Measurements from ENCODE around the gene STK32C.
"Not testable (repeated sequence)": the region's sequence is repeated elsewhere in the genome, so short reads cannot be mapped to it uniquely, and the experiment has no call there.

Gene STK32C

DNA sequence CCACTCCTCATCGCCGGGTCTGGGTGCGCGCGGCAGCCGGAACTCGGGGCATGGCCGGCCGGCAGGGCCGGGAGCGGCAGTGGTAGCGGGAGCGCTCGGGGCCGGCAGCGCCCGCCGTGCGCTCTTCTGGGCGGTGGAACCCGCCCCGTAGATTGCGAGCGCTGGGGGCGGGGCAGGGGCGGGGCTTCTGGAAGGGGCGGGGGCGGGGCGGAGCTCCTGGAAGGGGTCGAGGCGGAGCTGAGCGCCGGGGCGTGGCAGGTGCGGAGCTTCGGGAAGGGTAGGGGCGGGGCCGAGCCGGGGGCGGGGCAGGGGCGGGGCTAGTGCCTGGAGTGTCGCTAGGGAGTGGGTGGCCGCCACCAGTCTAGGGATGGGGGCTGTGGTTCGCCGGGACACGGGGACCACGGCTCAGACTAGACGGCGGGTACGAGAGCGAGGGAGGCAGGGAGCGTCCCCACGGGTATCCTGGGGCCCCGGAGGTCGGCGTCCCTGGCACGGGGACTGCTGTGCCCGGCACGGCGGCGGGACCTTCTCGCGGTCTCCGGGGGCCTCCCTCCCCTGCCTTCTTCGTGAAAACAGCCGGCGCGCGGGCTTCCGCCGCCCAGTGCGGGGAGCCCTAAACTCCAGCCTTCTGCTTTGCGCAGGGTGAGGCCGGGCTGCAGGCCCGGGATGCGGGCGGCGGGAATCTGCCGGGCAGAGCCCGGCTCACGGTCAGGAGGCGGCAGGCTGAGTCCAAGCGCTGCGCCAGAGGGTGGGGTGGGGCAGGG lies at the start of gene STK32C:
Gene STK32C (minus strand): TSS at position 128 of the 764 bp plus-strand sequence. CDS start 117 bp downstream, at position 11.
- DNase-seq, result peak; percentile 89

DNA sequence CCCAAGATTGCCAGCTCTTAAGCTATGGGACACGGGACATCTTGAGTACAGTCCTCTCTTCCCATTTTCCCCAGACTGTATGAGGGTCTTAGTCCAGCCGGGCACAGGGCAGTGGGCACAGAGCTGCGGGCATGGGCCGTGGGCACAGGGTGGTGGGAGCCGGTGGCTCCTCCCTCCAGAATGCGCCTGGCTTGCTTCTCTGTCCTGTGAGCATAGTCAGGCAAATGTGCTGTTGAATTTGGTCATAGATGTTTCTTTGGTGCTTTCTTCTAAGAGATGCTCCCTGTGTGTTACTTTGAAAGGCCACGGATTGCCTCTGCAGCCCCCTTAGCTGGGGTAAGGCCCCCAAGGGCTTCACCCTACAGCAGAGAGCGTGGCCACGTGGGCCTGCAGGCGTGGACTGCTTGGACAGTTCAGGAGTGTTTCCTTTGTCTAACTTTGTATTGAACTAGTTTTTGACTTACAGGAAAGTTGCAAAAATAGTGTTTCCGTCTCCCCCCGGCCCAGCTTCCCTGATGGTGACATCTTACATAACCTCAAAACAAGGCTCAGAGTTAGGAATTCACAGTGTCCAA lies 49.0 kb upstream of the STK32C start:
- DNase-seq, result no peak

DNA sequence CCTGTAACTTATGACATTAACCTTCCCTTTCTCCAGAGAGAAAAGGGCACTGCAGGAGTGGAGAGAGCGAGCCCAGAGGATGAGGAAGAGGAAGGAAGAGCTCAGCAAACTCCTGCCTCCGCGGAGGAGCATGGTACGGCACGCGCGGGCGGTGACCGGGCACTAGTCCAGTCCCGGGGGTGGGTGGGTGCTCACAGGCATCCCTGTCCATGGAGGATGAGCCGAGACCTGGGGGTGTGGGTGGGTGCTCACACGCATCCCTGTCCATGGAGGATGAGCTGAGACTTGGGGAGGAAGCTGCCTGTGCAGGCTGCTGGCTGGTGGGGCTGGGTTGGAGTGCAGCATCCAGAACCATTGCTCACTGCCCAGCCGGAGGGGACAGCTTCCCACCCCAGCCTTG lies 48.0 kb upstream of the STK32C start:
- DNase-seq, result no peak

DNA sequence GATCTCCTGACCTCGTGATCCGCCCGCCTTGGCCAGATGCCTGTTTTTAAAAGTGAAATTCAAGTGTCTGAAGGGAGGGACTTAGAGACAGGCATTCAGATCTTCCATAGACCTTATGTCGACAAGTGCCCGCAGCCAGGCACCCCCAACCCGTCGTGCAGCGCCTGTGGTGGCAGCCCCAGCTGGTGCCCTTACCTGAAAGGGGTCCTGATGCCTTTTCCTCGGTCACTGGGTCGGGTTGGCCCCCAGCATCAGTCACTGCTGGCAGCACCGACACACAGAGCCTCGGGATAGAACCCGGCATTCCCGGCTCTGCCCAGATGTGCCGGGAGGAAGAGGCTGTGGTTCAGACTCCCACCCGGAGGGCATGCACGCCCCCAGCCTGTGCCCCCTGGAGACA lies 47.5 kb upstream of the STK32C start:
- no peak for DNase-seq

DNA sequence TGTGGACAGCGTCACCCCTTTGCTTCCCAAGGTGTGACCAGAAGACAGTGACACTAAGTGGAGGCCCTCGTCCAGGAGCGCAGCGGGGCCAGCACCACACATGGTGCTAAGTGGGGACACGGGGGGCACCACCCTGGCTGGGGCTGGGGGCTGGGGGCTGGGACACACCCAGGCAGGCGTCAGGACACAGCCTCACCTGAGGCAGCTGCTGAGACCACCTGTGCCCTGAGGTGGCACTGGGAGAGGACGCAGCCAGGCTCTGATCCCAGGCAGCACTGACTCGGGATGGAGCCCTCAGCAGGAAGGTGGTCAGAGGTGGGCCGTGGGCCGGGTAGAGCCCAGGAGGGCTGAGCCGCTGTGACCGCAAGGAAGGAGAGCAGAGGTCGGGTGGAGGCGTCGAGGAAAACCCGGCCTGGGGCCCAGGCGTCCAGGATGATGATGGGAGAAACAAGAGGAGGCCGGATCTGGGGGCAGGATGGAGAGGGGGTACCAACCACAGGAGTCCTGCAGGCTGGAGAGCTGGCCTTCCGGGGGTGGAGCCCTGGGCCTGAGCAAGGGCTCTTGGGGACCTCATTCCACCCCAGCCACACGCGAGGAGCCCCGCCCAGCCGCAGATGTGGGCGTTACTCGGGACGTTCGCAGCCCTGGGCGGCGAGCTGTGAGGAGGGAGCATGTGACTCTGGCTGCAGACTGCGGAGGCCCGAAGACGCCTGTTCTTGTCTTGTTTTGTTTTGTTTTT lies 46.8 kb upstream of the STK32C start:
- no peak for DNase-seq

DNA sequence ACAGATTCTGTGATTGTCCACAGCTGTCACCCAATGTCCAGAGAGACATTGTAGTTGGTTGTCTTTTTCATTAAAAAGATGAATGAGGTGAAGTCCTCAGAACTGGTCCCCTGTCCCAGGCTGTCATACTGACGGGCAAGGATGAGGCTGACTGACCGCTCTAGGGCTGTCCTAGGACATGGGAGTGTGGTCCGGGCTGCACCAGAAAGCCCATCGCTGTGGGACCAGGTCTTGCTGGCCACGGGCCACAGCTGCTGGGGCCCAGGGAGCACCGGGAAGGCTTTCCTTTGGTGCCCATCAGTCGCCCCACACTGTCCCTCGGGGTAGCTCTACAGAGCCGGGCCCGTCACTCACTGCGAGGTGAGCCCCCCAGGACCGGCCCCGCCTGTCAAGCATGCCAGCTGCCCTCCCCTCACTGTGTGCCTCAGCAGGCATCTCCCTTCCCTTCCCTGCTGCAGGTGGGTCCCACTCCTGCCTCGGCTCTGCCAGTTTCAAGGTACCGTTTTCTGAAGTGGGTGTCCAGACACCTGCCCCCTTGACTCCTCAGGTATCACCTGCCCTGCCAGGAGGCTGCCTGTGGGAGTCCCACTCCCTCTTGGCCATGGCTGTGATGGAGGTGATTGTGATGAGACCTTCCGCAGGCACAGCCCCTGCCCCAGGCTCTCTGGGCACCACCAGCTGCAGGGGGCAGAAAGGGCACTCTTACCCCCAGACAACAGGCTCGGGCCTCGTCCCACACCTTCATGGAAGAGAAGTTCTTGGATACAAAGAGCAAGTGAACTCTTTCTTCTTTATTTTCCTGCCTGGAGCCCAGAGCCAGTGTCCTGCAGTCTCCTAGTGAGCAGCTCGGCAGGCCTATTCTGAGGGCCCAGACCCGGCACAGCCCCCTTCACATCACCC lies 46.0 kb upstream of the STK32C start:
- no peak for DNase-seq

DNA sequence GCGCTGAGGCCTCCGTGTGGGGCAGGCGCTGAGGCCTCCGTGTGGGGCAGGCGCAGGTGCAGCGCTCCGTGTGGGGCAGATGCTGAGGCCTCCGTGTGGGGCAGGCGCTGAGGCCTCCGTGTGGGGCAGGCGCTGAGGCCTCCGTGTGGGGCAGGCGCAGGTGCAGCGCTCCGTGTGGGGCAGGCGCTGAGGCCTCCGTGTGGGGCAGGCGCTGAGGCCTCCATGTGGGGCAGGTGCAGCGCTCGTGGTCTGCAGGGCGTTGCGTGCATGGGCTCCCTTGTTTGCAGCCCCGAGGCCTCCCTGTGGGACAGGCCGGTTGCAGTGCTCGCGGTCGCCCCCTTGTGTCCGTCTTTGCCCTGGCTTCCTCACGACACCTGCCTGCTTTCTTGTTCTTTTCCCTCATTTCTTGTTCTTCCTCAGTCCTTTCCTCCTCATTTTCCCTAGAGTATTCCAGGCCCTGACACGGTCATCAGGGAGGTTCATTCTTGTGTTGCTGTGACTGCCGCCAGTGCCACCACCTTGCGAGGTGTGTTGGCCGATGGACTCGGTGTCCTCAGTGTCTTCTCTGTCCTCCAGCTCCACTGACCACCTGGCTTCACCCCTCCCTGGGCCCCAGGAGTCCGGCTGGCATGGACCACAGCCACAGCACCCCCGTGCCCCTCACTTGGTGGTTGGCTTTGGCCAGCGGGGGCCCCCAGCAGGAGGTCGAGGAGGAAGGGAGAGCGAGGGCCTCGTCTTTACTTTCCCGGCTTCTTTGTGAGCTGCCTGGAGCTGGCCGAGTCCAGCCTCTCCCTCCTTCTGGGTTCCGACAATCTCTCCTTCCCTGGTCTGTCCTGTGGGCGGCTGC lies 44.9 kb upstream of the STK32C start:
- peak; percentile 29 for DNase-seq

DNA sequence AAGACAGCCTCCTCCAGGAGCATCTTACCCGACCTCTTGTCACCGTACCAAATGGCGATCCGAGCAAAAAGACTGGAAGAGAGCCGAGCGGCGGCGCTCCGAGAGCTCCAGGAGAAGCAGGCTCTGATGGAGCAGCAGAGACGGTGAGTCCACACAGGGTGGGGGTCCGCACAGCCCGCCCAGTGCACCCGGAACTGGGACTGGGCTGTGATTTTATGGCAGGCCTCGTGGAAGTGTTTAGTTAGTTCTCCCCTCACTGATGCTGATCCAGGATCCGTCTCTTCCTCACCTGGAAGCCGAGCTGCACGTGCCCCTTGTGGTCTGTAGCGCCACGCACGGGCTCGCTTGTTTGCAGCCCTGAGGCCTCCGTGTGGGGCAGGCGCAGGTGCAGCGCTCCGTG lies 43.9 kb upstream of the STK32C start:
- DNase-seq, result no peak

DNA sequence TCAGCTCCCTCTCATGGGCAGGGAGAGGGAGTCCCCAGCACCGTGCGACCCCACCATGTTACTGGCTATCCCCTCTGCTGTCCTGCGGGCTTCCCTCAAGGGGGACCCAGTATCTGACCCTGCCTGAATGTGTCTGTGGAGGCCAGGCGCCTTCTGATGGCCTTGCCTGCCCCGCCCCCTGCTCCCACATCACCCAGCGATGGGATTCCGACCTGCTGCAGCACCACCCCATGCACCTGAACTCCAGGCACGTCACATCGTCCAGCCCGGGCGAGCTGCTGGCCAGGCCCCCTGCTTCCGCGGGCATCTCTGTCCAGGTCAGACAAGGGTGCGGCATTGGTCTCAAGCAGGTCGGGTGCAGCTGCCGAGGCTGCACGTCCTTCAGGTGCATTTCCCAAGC lies 43.2 kb upstream of the STK32C start:
- no peak for DNase-seq

DNA sequence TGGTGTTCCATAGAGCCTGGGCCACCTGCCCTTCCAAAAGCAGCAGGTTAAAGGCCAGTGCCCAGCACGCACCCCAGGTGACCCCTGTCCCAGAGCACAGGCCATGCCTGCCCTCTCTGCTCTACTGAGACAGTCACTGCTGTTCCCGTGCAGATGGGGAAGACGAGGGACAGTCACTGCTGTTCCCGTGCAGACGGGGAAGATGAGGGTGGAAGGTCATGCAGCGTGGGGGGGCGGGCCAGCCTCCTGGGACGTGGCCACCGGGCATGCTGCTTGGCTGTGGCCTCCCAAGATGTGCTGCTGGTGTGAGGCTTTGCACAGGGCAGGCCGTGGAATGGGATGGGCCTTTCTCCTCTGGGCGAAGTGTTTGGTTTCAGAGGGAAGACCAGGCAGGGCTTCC lies 42.6 kb upstream of the STK32C start:
- no peak for DNase-seq

DNA sequence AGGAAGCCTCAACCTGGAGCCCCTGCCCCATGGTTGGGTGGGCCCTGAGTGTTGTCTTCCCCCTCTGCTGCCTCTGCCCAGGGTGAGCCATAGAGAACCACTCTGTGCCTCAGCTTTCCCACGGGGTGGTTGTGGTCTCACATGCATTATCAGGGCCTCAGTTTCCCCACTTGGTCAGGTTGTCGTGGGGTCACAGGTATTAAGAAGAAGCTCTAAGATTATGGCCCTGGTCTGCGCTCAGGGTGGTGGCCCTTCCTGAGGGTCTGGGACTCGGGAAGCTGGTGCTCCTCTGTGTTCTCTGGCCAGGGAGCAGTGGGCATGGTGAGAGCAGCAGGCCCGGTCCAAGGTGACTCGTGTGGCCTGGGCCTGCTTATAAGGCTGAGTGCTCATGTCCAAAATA lies 42.0 kb upstream of the STK32C start:
- no peak for DNase-seq

DNA sequence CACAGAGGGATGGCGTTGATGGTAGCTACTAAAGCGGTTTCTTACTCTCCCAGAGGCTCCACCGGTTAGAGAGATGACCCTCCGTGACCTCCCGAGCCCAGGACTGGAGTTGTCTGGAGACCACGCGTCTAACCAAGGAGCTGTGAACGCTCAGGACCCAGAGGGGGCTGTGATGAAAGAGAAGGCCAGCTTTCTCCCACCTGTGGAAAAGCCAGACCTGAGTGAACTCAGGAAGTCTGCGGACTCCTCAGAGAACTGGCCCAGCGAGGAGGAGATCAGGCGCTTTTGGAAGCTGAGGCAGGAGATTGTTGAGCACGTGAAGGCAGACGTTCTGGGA lies 40.1 kb upstream of the STK32C start:
- no peak for DNase-seq

DNA sequence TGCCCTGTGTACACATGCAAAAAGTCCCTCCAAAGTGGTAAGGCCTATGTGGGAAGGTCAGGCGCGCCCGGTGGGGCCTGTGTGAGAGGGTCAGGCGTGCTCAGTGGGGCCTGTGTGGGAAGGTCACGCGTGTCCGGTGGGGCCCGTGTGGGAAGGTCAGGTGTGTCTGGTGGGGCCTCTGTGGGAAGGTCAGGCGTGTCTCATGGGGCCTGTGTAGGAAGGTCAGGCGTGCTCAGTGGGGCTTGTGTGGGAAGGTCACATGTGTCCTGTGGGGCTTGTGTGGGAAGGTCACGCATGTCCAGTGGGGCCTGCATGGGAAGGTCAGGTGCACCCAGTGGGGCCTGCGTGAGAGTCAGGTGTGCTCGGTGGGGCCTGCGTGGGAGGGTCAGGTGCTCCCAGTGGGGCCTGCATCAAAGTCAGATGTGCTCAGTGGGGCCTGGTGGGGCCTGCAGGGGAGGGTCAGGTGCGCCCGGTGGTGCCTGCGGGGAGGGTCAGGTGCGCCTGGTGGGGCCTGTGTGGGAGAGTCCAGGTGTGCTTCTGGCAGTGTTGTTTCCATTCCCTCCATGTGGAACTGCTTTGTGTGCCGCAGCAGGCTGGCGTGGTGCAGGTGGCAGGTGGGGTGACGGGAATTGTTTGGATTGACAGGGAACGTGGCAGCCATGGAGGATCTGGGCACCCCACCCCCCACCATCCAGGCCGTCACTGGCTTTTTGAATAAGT lies 39.6 kb upstream of the STK32C start:
- DNase-seq, result no peak

DNA sequence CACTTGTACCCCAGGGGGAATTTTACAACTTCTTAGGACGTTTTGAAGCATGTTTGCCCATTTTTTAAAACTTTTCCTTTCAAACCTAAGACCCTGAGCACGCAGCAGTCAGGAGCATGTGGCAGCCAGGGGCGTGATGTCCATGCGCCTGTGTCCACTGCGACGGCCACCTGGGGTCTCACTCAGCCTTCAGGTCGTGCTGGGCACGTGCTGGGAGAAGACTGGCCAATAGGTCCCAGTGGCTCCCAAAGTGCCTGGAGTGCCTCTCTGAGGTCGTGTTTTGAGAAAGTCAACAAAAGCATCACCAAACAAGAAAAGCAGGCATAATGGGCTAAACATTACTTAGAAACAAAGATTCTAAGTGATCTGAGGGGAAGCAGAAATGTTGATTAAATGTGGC lies 39.1 kb upstream of the STK32C start:
- no peak for DNase-seq

DNA sequence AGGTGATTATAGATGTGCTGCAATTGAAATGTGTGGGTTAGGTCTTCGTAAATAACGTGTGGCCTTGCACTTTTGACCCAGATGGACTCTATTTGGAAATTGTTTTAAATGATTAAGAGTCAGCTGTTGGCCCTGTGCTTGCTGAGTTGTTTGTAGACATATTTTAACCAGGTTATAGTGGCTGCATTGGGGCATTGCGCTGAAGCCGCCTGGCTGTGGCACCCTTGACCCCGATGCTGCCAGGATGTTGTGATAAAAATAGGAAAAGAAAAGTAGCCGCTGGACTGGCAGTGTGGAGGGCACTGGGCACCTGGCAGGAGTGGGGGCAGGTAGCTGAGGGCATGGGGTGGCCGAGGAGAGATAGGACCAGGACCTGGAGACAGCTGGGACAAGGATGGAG lies 37.6 kb upstream of the STK32C start:
- no peak for DNase-seq

DNA sequence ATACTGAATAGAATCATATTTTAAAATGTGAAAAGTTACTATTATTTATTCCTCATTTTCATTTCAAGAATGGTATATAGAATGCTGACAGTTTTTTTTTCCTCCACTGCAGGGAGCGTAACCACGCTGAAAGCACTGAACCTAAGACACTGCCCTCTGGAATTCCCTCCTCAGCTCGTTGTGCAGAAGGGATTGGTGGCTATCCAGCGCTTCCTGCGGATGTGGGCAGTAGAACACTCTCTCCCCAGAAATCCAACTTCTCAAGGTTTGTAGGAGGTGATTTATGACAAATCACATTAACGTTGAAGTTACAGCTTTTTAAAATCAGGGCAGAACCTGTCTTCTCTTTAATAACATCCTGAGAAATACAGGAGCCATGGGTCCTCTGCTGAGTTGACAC lies 36.6 kb upstream of the STK32C start:
- no peak for DNase-seq

DNA sequence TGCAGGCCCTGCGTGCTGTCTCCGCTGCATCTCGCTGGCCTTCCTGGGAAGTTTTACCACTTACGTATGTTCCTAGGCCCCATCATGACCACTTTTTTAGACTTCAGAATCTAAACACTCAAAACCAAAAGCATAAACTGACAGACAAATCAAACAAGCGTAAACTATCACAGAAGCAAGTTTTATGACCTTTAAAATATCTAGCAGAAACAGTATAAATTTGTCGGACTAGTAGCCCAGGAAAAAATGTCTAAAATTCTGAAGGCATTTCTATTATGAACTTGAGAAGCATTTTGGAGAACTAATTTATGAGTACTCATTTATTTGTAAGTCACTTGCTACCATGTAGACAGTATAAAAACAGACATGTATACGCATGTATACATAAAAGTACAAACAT lies 34.8 kb upstream of the STK32C start:
- DNase-seq, result no peak

DNA sequence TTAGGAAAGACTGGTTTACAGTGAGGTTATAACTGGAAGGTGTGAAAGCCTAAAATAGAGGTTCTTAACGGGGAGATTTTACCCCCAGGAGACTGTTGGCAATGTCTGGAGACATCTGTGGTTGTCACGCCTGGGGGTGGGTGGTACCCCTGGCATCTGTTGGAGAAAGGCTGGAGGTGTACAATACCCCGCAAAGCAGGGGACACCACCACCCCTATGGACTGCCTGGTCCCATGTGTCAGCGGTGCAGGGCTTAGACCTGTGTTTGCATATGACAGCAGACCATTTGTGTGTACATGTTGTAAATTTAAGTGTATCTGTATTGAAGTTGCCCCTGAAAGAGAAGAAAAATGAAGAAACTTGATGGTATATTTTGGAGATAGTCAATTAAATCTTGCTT lies 34.0 kb upstream of the STK32C start:
- DNase-seq, result no peak

DNA sequence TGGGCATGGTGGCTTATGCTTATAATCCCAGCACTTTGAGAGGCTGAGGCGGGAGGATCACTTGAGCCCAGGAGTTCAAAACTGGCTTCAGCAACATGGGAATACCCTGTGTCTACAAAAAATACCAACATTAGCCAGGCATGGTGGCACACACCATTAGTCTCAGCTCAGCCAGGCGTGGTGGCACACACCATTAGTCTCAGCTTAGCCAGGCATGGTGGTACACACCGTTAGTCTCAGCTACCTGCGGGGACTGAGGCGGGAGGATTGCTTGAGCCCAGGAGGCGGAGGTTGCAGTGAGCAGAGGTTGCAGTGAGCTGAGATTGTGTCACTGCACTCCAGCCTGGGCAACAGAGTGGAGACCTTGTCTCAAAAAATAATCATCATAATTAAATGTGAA lies 33.3 kb upstream of the STK32C start:
- DNase-seq, result no peak

DNA sequence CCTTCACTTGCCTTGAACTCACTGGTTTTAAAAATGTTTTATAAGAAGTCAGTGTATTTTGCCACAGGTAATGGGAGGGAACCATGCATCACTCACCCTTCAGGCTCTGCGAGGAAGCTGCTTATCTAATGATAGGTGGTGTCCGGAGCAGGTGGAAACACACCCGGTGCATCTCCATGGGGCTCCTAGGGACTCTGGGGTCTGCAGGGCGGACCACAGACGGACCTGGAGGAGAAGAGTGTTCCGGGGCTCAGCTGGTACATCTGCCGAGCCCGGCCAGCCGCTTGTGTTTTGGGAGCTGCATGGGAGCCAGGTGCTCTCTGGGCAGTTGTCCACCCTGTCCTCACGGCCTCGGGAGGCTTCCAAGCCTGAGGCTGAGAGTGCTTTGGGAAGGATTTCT lies 31.5 kb upstream of the STK32C start:
- no peak for DNase-seq

DNA sequence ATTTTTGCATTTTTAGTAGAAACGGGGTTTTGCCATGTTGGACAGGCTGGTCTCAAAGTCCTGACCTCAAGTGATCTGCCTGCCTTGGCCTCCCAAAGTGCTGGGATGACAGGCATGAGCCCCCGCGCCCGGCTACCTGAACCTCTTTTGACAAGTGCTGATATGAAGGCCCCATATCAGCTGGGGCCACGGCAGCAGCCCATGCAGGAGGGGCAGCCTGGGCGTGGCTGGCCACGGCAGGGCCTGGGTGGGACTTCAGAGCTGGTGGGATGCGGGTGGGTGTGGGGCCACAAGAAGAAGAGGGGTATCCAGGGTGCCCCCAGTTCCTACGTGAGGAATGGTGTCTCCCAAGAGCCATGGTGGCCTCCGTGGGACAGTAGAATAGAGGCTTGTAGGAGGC lies 31.1 kb upstream of the STK32C start:
- DNase-seq, result no peak

DNA sequence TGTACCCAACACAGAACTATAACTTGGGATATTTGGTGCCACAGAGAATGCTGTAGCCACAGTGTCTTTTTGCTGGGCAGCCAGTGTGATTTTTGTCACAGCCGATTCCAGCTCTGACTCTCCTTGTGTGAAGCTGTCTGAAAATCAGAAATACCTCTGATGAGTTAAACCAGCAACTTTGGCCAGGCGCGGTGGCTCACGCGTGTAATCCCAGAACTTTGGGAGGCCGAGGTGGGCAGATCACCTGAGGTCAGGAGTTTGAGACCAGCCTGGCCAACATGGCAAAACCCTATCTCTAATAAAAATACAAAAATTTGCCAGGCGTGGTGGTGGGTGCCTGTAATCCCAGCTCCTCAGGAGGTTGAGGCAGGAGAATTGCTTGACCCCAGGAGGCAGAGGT lies 30.1 kb upstream of the STK32C start:
- not testable (repeated sequence) for DNase-seq

Measured in fibroblast of upper back skin (primary cell).